HG03439 (cell line): ENCODE results near the gene CERS1.

ENCODE experiments used
- ATAC-seq: cut with Tn5 transposase; IDR thresholded peaks from one replicate; pipeline ENCODE4 v1.9.1; 2021; ENCODE audit warnings: mild to moderate bottlenecking, moderate library complexity; ENCODE audit not compliant: unreplicated experiment

CERS1 gene

GRCh38 chr19:18876865-18877264 lies 19.1 kb downstream of the CERS1 start:
- no peak for ATAC-seq

- ATAC-seq: no peak
These were observed 20.2 kb downstream of the CERS1 start for GRCh38 chr19:18875726-18876125.

- ATAC-seq: no peak
These were observed 24.4 kb downstream of the CERS1 start for GRCh38 chr19:18871543-18871942.

- no peak for ATAC-seq
These were observed 25.3 kb downstream of the CERS1 start for GRCh38 chr19:18870531-18871172.

- no peak for ATAC-seq
These were observed 26.0 kb downstream of the CERS1 start for GRCh38 chr19:18869781-18870530.

GRCh38 chr19:18869023-18869618 lies 26.8 kb downstream of the CERS1 start:
- no peak for ATAC-seq

- ATAC-seq: no peak
These were observed 27.5 kb downstream of the CERS1 start for GRCh38 chr19:18868380-18869022.

GRCh38 chr19:18867751-18868150 lies 28.2 kb downstream of the CERS1 start:
- ATAC-seq: no peak

GRCh38 chr19:18867199-18867598 lies 28.8 kb downstream of the CERS1 start:
- ATAC-seq: no peak

- ATAC-seq: no peak
These were observed 29.2 kb downstream of the CERS1 start for GRCh38 chr19:18866800-18867123.

- no peak for ATAC-seq
These were observed 29.8 kb downstream of the CERS1 start for GRCh38 chr19:18865973-18866799.

- ATAC-seq: no peak
These were observed 30.6 kb downstream of the CERS1 start for GRCh38 chr19:18865106-18865972.

- ATAC-seq: no peak
These were observed 32.1 kb downstream of the CERS1 start for GRCh38 chr19:18863843-18864362.

GRCh38 chr19:18862976-18863842 lies 32.7 kb downstream of the CERS1 start:
- ATAC-seq: no peak

GRCh38 chr19:18861917-18862316 lies 34.0 kb downstream of the CERS1 start:
- no peak for ATAC-seq

- no peak for ATAC-seq
These were observed 34.7 kb downstream of the CERS1 start for GRCh38 chr19:18861235-18861634.

- ATAC-seq: no peak
These were observed 35.2 kb downstream of the CERS1 start for GRCh38 chr19:18860725-18861124.

GRCh38 chr19:18860302-18860700 lies 35.7 kb downstream of the CERS1 start:
- no peak for ATAC-seq
